ENCODE results near the gene PRKN.

Gene PRKN

DNA sequence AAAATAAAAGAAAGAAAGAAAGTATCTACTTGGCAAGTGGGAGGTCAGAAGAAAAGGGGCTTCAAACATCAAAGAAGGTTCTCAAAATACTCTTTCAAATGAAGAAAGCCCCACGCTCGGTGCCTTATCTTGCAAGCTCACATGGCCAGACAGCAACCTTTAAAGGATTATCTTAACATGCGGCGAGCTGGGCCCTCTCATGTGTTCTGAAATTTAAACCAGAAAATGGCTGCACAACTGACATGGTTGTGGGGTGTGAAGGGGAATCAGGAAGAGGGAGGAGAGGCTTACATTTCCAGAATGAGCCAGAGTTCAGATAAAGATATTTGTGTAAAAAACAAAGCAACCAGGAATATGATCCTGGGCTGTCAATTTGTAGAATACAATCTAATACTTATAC is 363.1 kb downstream of the PRKN start:
- Histone ChIP-seq H3K4me1 (ENCODE audit: control insufficient read depth, insufficient read depth, low read length, poor library complexity, severe bottlenecking) (no peaks in the 10 kb centered on the region), H3K27ac (ENCODE audit: insufficient read depth, low read length, poor library complexity, severe bottlenecking) (no peak overlapping the region), H3K36me3 (ENCODE audit: control insufficient read depth, insufficient read depth, low read length) (no peaks in the 10 kb centered on the region), H3K27me3 (replicated peaks; ENCODE audit: control insufficient read depth, insufficient read depth, low read length, poor library complexity, severe bottlenecking) (no peaks in the 10 kb centered on the region), H3K9me3 (ENCODE audit: control insufficient read depth, low read length) (no peaks in the 10 kb centered on the region), H3K4me3 (ENCODE audit: insufficient read depth, low read depth, low read length, poor library complexity, severe bottlenecking) (no peak overlapping the region)
- DNase-seq = no peak

DNA sequence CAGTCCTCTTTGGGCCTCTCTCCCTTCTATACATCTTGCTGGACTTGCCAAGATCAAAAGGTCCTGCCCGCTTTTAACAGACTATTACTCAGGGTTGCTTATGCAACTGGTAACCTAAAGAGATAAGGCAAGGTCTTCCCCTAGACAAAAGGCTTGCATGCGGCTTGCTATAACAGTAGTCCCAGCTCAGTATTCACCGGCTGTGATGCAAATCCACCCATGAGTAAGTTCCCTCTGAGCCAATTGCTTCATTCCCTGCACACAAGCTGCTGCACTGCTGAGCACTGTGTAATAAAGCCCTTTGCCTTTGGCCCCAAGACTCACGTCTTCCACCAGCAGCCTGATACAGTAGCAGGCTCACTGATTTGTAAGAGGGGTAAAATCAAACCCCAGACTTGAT is 363.8 kb downstream of the PRKN start:
- Histone ChIP-seq H3K27me3 (replicated peaks; ENCODE audit: control insufficient read depth, insufficient read depth, low read length, poor library complexity, severe bottlenecking) (no peaks in the 10 kb centered on the region), H3K9me3 (ENCODE audit: control insufficient read depth, low read length) (no peaks in the 10 kb centered on the region), H3K27ac (ENCODE audit: insufficient read depth, low read length, poor library complexity, severe bottlenecking) (no peak overlapping the region), H3K36me3 (ENCODE audit: control insufficient read depth, insufficient read depth, low read length) (no peaks in the 10 kb centered on the region), H3K4me1 (ENCODE audit: control insufficient read depth, insufficient read depth, low read length, poor library complexity, severe bottlenecking) (no peaks in the 10 kb centered on the region), H3K4me3 (ENCODE audit: insufficient read depth, low read depth, low read length, poor library complexity, severe bottlenecking) (no peak overlapping the region)
- no peak for DNase-seq

DNA sequence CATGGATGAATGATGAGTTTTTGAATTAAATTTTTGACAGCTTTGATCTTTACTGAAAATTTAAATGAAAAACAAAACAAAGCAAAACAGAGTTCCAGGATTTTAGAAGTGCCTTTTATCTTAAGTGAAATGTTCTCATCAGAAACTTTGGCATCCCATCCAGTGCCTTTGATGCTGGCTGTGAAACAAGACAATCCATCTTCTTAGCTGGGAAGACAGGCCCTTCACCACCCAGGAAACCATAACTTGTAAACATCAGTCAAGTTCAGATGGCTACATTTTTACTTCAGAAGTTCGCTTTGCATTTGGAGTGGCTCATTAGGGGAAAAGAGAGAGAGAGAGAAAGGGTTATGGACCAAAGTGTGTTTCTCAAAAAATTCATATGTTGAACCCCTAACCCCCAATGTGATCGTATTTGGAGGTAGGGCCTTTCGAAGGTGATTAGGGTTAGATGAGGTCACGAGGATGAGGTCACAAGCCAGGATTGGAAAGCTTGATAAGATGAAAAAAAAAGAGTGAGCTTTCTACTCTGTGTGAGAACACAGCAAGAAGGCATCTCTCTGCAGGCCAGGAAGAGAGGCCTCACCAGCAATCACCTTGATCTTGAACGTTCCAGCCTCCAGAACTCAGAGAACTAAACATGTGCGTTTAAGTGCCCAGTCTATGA is 366.5 kb downstream of the PRKN start:
- Histone ChIP-seq H3K36me3 (ENCODE audit: control insufficient read depth, insufficient read depth, low read length) (no peaks in the 10 kb centered on the region), H3K9me3 (ENCODE audit: control insufficient read depth, low read length) (no peaks in the 10 kb centered on the region), H3K4me1 (ENCODE audit: control insufficient read depth, insufficient read depth, low read length, poor library complexity, severe bottlenecking) (no peaks in the 10 kb centered on the region), H3K27ac (ENCODE audit: insufficient read depth, low read length, poor library complexity, severe bottlenecking) (no peak overlapping the region), H3K4me3 (ENCODE audit: insufficient read depth, low read depth, low read length, poor library complexity, severe bottlenecking) (no peak overlapping the region), H3K27me3 (replicated peaks; ENCODE audit: control insufficient read depth, insufficient read depth, low read length, poor library complexity, severe bottlenecking) (no peaks in the 10 kb centered on the region)
- no peak for DNase-seq

DNA sequence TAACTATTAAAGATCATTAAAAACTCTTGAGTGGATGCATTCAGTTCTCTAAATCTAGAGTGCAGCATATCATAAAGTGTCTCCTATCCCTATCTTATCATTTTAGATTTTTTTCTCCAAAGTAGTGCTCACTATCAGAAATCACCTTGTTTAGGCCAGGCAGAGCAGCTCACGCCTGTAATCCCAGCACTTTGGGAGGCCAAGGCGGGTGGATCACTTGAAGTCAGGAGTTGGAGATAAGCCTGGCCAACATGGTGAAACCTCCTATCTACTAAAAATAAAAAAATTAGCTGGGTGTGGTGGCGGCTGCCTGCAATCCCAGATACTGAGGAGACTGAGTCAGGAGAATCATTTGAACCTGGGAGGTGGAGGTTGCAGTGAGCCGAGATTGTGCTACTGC is 368.9 kb downstream of the PRKN start:
- H3K4me3 ChIP-seq (ENCODE audit: insufficient read depth, low read depth, low read length, poor library complexity, severe bottlenecking) = no peak overlapping the region
- H3K4me1 ChIP-seq (ENCODE audit: control insufficient read depth, insufficient read depth, low read length, poor library complexity, severe bottlenecking) = no peaks in the 10 kb centered on the region
- H3K27ac ChIP-seq (ENCODE audit: insufficient read depth, low read length, poor library complexity, severe bottlenecking) = no peak overlapping the region
- H3K9me3 ChIP-seq (ENCODE audit: control insufficient read depth, low read length) = no peaks in the 10 kb centered on the region
- H3K36me3 ChIP-seq (ENCODE audit: control insufficient read depth, insufficient read depth, low read length) = no peaks in the 10 kb centered on the region
- H3K27me3 ChIP-seq (replicated peaks; ENCODE audit: control insufficient read depth, insufficient read depth, low read length, poor library complexity, severe bottlenecking) = no peaks in the 10 kb centered on the region
- DNase-seq = no peak

DNA sequence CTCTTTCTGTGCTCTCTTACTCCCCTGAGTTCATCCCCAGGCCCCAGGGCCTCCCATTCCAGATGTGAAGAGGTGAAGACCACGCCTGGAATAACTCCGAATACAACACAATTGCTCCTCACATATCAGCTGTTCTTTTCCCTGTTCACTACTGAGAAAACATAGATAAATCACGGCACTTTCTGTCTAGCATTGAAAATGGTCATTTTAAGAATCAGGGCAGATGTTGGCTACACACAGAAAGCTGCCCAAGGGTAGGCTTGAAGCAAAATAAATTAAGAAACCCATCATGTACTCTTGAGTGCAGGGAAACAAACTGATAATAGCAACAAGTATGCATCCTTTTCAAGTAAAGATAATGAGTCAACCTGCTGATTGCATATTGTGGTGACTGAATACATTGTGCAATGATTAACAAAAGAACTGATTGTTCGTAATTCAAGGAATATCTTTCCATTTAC is 382.5 kb downstream of the PRKN start:
- Histone ChIP-seq H3K36me3 (ENCODE audit: control insufficient read depth, insufficient read depth, low read length) (no peaks in the 10 kb centered on the region), H3K4me1 (ENCODE audit: control insufficient read depth, insufficient read depth, low read length, poor library complexity, severe bottlenecking) (no peaks in the 10 kb centered on the region), H3K9me3 (ENCODE audit: control insufficient read depth, low read length) (no peaks in the 10 kb centered on the region), H3K4me3 (ENCODE audit: insufficient read depth, low read depth, low read length, poor library complexity, severe bottlenecking) (no peak overlapping the region), H3K27me3 (replicated peaks; ENCODE audit: control insufficient read depth, insufficient read depth, low read length, poor library complexity, severe bottlenecking) (no peaks in the 10 kb centered on the region), H3K27ac (ENCODE audit: insufficient read depth, low read length, poor library complexity, severe bottlenecking) (no peak overlapping the region)
- DNase-seq = no peak

DNA sequence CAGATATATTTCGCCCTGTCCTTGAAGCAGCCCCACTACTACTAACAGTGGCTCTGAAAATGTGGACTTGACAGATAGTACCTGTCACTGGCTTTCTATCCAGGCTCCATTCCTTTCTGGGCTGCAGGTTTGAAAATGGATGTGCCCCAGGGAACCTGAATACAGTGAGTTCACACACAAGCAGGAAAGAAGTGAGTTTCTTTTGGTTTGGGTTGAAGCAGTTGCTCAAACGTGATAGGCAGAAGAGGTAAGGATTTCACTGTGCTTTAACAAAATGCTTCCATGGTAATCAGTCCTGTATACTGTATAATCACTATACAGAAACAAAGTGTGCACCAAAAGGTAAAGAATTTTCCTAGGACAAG is 382.9 kb downstream of the PRKN start:
- Histone ChIP-seq H3K4me1 (ENCODE audit: control insufficient read depth, insufficient read depth, low read length, poor library complexity, severe bottlenecking) (no peaks in the 10 kb centered on the region), H3K4me3 (ENCODE audit: insufficient read depth, low read depth, low read length, poor library complexity, severe bottlenecking) (no peak overlapping the region), H3K36me3 (ENCODE audit: control insufficient read depth, insufficient read depth, low read length) (no peaks in the 10 kb centered on the region), H3K9me3 (ENCODE audit: control insufficient read depth, low read length) (no peaks in the 10 kb centered on the region), H3K27me3 (replicated peaks; ENCODE audit: control insufficient read depth, insufficient read depth, low read length, poor library complexity, severe bottlenecking) (no peaks in the 10 kb centered on the region), H3K27ac (ENCODE audit: insufficient read depth, low read length, poor library complexity, severe bottlenecking) (no peak overlapping the region)
- no peak for DNase-seq

DNA sequence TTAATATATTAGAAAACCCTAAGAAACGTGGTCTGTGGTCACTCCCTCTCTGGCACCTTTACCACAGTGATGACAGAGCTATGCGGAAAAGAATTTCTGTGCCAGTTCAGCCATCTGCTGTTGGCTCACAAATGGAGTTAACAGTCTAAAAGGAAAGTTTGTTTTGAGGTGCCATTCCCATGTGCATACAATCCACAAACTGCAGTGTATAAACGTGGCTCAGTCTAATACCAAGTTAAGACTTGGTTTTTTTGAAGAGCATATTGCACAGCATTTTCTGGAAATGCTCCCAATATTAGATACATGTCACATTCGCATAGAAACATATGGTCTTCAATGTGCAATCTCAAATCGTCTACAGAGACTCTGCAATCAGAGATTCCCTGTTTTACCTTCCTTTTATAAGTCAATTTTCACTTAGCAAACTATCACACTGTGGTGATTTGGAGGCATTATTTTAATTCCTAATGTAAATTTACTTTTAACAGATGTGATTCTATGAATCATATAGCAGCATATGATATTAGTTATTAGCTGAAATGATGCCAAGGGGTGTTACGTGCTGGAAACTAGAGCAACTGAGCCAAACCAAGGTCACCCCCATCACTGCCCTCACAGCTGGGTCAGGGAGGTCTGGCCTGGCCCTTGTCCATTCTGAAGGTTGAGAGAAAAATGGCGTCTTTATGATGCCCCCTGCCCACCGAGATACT is 383.5 kb downstream of the PRKN start:
- H3K27ac ChIP-seq (ENCODE audit: insufficient read depth, low read length, poor library complexity, severe bottlenecking) = no peak overlapping the region

DNA sequence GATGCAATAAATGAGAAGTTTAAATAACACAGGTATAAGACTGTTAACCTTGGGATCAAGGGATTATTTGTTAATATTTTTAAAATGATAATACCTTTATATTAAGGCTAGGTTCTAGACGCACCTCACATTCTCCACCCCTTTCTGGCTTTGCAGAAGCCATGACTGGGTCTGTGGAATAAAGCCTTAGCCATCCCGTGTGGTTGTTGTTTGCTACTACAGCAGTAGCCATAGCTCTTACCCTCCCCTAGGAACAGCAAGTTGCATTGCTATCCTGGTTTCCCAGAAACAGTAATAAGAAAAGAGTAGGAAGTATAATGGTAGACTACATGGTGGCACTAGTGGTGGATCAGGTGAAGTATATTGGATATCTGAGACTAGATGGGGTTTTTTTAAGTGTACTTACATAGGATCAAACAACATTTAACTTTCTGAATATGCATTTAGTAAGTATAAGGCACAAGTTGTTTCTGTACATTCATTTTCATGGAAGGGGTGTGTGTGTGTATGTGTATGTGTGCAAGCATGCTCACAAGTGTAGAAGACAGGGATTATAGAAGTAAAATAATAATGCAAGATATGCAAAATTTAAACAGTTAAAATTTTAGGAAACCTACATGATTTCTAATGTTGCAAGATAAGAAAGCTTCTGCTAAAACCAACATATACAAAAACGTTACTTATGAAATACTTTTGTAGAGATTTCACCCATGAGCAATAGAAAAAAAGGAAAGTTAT is 384.2 kb downstream of the PRKN start:
- H3K27ac ChIP-seq (ENCODE audit: insufficient read depth, low read length, poor library complexity, severe bottlenecking) = no peak overlapping the region

More for the DNA sequence above, 383.5 kb downstream of the PRKN start:
- no peaks in the 10 kb centered on the region for H3K36me3 ChIP-seq (ENCODE audit: control insufficient read depth, insufficient read depth, low read length)
- no peak overlapping the region for H3K4me3 ChIP-seq (ENCODE audit: insufficient read depth, low read depth, low read length, poor library complexity, severe bottlenecking)
- no peaks in the 10 kb centered on the region for H3K4me1 ChIP-seq (ENCODE audit: control insufficient read depth, insufficient read depth, low read length, poor library complexity, severe bottlenecking)
- H3K27me3 ChIP-seq (replicated peaks; ENCODE audit: control insufficient read depth, insufficient read depth, low read length, poor library complexity, severe bottlenecking) = no peaks in the 10 kb centered on the region
- DNase-seq = no peak
- H3K9me3 ChIP-seq (ENCODE audit: control insufficient read depth, low read length) = no peaks in the 10 kb centered on the region

DNA sequence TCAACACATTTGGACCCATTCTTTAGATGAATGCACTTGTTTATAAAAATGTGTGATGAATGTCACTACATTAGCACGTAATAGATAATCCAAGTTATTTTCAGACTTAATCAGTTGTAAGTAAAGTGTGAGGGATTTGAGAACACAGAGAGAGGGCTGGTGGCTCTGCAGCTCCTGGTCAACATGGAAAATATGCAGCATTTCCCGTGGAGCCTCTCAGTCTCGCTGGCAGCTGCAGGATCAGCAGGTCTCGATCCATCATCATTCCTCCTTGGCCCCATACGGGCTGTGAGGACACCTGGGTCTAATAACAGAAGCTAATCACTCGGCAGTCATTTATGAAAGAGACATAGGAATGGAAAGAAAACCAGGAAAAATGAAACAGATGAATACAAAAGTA is 390.2 kb downstream of the PRKN start:
- no peak for DNase-seq
- Histone ChIP-seq H3K27me3 (replicated peaks; ENCODE audit: control insufficient read depth, insufficient read depth, low read length, poor library complexity, severe bottlenecking) (no peaks in the 10 kb centered on the region), H3K4me3 (ENCODE audit: insufficient read depth, low read depth, low read length, poor library complexity, severe bottlenecking) (no peak overlapping the region), H3K9me3 (ENCODE audit: control insufficient read depth, low read length) (no peaks in the 10 kb centered on the region), H3K36me3 (ENCODE audit: control insufficient read depth, insufficient read depth, low read length) (no peaks in the 10 kb centered on the region), H3K4me1 (ENCODE audit: control insufficient read depth, insufficient read depth, low read length, poor library complexity, severe bottlenecking) (no peaks in the 10 kb centered on the region), H3K27ac (ENCODE audit: insufficient read depth, low read length, poor library complexity, severe bottlenecking) (no peak overlapping the region)

More for the DNA sequence above, 384.2 kb downstream of the PRKN start:
- H3K27me3 ChIP-seq (replicated peaks; ENCODE audit: control insufficient read depth, insufficient read depth, low read length, poor library complexity, severe bottlenecking) = no peaks in the 10 kb centered on the region
- no peaks in the 10 kb centered on the region for H3K36me3 ChIP-seq (ENCODE audit: control insufficient read depth, insufficient read depth, low read length)
- no peaks in the 10 kb centered on the region for H3K9me3 ChIP-seq (ENCODE audit: control insufficient read depth, low read length)
- no peak for DNase-seq
- no peaks in the 10 kb centered on the region for H3K4me1 ChIP-seq (ENCODE audit: control insufficient read depth, insufficient read depth, low read length, poor library complexity, severe bottlenecking)
- H3K4me3 ChIP-seq (ENCODE audit: insufficient read depth, low read depth, low read length, poor library complexity, severe bottlenecking) = no peak overlapping the region

DNA sequence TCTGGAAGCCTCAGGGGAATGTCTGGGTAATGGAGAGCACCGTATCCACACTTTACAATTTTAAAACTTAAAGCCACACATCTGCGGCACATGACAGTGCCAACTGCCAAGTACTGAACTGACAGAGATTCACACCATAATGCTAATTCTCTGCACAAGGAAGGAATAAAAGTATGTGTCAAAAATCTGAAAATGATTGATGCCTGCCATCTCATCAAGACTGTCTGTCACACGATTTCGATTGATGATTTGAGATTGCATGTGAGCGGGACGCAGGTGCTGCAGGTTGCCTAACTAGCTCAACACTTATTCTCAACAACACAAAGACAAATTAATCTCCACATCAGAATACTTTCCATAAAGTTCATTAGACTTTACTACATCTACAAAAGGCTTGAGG is 391.2 kb downstream of the PRKN start:
- H3K27ac ChIP-seq (ENCODE audit: insufficient read depth, low read length, poor library complexity, severe bottlenecking) = no peak overlapping the region
- DNase-seq = no peak
- no peaks in the 10 kb centered on the region for H3K27me3 ChIP-seq (replicated peaks; ENCODE audit: control insufficient read depth, insufficient read depth, low read length, poor library complexity, severe bottlenecking)
- no peak overlapping the region for H3K4me3 ChIP-seq (ENCODE audit: insufficient read depth, low read depth, low read length, poor library complexity, severe bottlenecking)
- H3K4me1 ChIP-seq (ENCODE audit: control insufficient read depth, insufficient read depth, low read length, poor library complexity, severe bottlenecking) = no peaks in the 10 kb centered on the region
- H3K9me3 ChIP-seq (ENCODE audit: control insufficient read depth, low read length) = no peaks in the 10 kb centered on the region
- H3K36me3 ChIP-seq (ENCODE audit: control insufficient read depth, insufficient read depth, low read length) = no peaks in the 10 kb centered on the region

Data from effector memory CD4-positive, alpha-beta T cell (primary cell).